Caco-2 (cell line): ENCODE measurements around the gene GMEB1. TPM values are rescaled to one million over a fixed set of nuclear protein-coding genes. Genes with fewer than 3 reads are reported as not detected.

ENCODE experiments used
- BruUV-seq: library from RNA; stranded (reverse); fragments of 400-500 nt; replicated peaks from 2 replicates; lab custom pipeline; 2021; lab: Mats Ljungman, UMichigan
- CTCF ChIA-PET: fragments of 300-600 bp; sonication (Branson Sonifier 250); formaldehyde crosslinking; loops from one replicate; lab custom pipeline; 2022; ENCODE audit warnings: antibody characterized with exemption; lab: Charles Lee
- POLR2A ChIA-PET: fragments of 300-600 bp; sonication (Branson Sonifier 250); formaldehyde crosslinking; loops from one replicate; lab custom pipeline; 2022; ENCODE audit warnings: antibody characterized with exemption; lab: Charles Lee
- DNase-seq, 2 experiments: peaks; one replicate each; pipeline versions ENCODE4 v3.0.0 to v3.0.0-alpha.2; 2020 to 2022
- H3K27me3 ChIP-seq: replicated peaks from 2 replicates; pipeline ENCODE4 v1.6.0; 2011; ENCODE audit warnings: low read length; ENCODE audit not compliant: control insufficient read depth, insufficient read depth
- H3K36me3 ChIP-seq: 2 replicates; pipeline ENCODE4 v1.5.1; 2011; ENCODE audit warnings: low read length; ENCODE audit not compliant: control insufficient read depth, insufficient read depth
- H3K4me1 ChIP-seq: fragments of 250-450 bp; sonication (Bioruptor Pico); 2 replicates; pipeline ENCODE4 v1.5.1; 2020; ENCODE audit warnings: mild to moderate bottlenecking
- H3K4me3 ChIP-seq: 2 replicates; pipeline ENCODE4 v1.5.1; 2011; ENCODE audit warnings: low read depth, mild to moderate bottlenecking, control low read depth, low read length
- H3K9me3 ChIP-seq: fragments of 250-450 bp; sonication (Bioruptor Pico); 2 replicates; pipeline ENCODE4 v1.5.1; 2020; ENCODE audit warnings: mild to moderate bottlenecking, moderate library complexity
- H3K27ac Mint-ChIP-seq: one replicate; pipeline ENCODE4 v1.8.0; 2022; ENCODE audit warnings: mixed read lengths; ENCODE audit not compliant: unreplicated experiment
- H3K27me3 Mint-ChIP-seq: one replicate; pipeline ENCODE4 v1.8.0; 2022; ENCODE audit warnings: mixed read lengths; ENCODE audit not compliant: insufficient read depth, unreplicated experiment
- H3K36me3 Mint-ChIP-seq: one replicate; pipeline ENCODE4 v1.8.0; 2022; ENCODE audit warnings: mild to moderate bottlenecking, mixed read lengths; ENCODE audit not compliant: insufficient read depth, unreplicated experiment
- H3K4me1 Mint-ChIP-seq: one replicate; pipeline ENCODE4 v1.8.0; 2022; ENCODE audit warnings: low read depth, mixed read lengths; ENCODE audit not compliant: unreplicated experiment
- H3K4me3 Mint-ChIP-seq: one replicate; pipeline ENCODE4 v1.8.0; 2022; ENCODE audit warnings: mild to moderate bottlenecking, moderate library complexity, mixed read lengths; ENCODE audit not compliant: unreplicated experiment
- H3K9me3 Mint-ChIP-seq: one replicate; pipeline ENCODE4 v1.8.0; 2022; ENCODE audit warnings: mixed read lengths; ENCODE audit not compliant: unreplicated experiment
- CTCF ChIP-seq, 2 experiments: fragments of 200-600 bp in 1 of 2; IDR thresholded peaks; 1 replicate in 1 of 2; 2 replicates in 1 of 2; pipeline versions ENCODE4 v1.5.1 to v1.8.0; 2011 to 2022; ENCODE audit warnings: antibody characterized with exemption in 1 of 2, control low read depth in 1 of 2, inconsistent platforms in 1 of 2, low read depth in 1 of 2, low read length in 1 of 2, mild to moderate bottlenecking in 1 of 2, moderate library complexity in 1 of 2; ENCODE audit not compliant: insufficient read depth in 1 of 2, severe bottlenecking in 1 of 2, unreplicated experiment in 1 of 2
- intact Hi-C: fragments of 100-400 bp; cut with micrococcal nuclease; formaldehyde crosslinking; loops from one replicate; pipeline ENCODE4 v1.10.0; 2022; ENCODE audit not compliant: unreplicated experiment
- total RNA-seq: library from RNA; stranded (reverse); gene quantifications from 2 replicates; pipeline ENCODE4 v1.2.3, GENCODE V29; 2022

Gene GMEB1
- total RNA-seq, 1 experiment from 2014 or later: 5.2 TPM

GRCh38 chr1:28751315-28752060 lies 82.9 kb downstream of the GMEB1 start:
- intact Hi-C loops: no loop called here
- no peaks in the 10 kb centered on the region for H3K9me3 ChIP-seq
- DNase-seq: no peak
- no peak overlapping the region for H3K4me3 ChIP-seq
- H3K9me3 Mint-ChIP-seq: no peaks in the 10 kb centered on the region
- 0 out of 2 replicates have a peak, but pooled peaks cover 2% of the 10 kb centered on the region for H3K36me3 ChIP-seq
- ChIA-PET POLR2A (interaction anchor here (0.5 to 0.6 kb wide), 2 partner anchors 108 to 373 kb away, joined by 3 to 8 read pairs; no protein-coding TSS in a partner anchor), CTCF (interaction anchor here (1.0 to 1.1 kb wide), 2 partner anchors 15 to 108 kb away, joined by 3 to 6 read pairs; partner anchors contain the start of genes TAF12 and YTHDF2)
- no peak for TF ChIP-seq CTCF (IDR thresholded peaks at IDR 0.05; ENCODE audit: insufficient read depth in 1 of 2, low read depth in 1 of 2, low read length in 1 of 2, severe bottlenecking in 1 of 2, unreplicated experiment in 1 of 2)
- no peak overlapping the region for H3K27ac Mint-ChIP-seq
- no TSS peak for BruUV-seq
- H3K27me3 Mint-ChIP-seq: no peaks in the 10 kb centered on the region
- H3K36me3 Mint-ChIP-seq: peaks cover 62% of the 10 kb centered on the region
- H3K27me3 ChIP-seq: no peaks in the 10 kb centered on the region
- no peak overlapping the region for H3K4me3 Mint-ChIP-seq
- H3K4me1 Mint-ChIP-seq: peaks cover 28% of the 10 kb centered on the region
- peaks cover 28% of the 10 kb centered on the region for H3K4me1 ChIP-seq

- H3K27ac Mint-ChIP-seq: no peak overlapping the region
- no peaks in the 10 kb centered on the region for H3K9me3 Mint-ChIP-seq
- H3K27me3 Mint-ChIP-seq: no peaks in the 10 kb centered on the region
- no peak overlapping the region for H3K4me3 ChIP-seq
- H3K4me1 ChIP-seq: peaks cover 22% of the 10 kb centered on the region
- intact Hi-C loops: loop anchor here (5.0 kb wide), 1 partner anchor 113 kb away; the partner anchor contains the start of gene TAF12
- H3K36me3 ChIP-seq: 0 out of 2 replicates have a peak, but pooled peaks cover 2% of the 10 kb centered on the region
- no TSS peak for BruUV-seq
- peaks cover 54% of the 10 kb centered on the region for H3K36me3 Mint-ChIP-seq
- H3K27me3 ChIP-seq: no peaks in the 10 kb centered on the region
- ChIA-PET CTCF (interaction anchor here (0.6 to 1.8 kb wide), 3 partner anchors 19 to 113 kb away, joined by 4 to 18 read pairs (median 4); partner anchors contain the start of genes TAF12 and YTHDF2), POLR2A (interaction anchor here (0.6 to 1.3 kb wide), 2 partner anchors 10 to 113 kb away, joined by 3 to 4 read pairs; partner anchors contain the start of gene TAF12)
- no peak overlapping the region for H3K4me3 Mint-ChIP-seq
- H3K4me1 Mint-ChIP-seq: peaks cover 14% of the 10 kb centered on the region
- H3K9me3 ChIP-seq: no peaks in the 10 kb centered on the region
- TF ChIP-seq CTCF (IDR thresholded peaks at IDR 0.05; ENCODE audit: insufficient read depth in 1 of 2, low read depth in 1 of 2, low read length in 1 of 2, severe bottlenecking in 1 of 2, unreplicated experiment in 1 of 2): no peak
- no peak for DNase-seq
Measured at GRCh38 chr1:28755701-28756100, 87.1 kb downstream of the GMEB1 start.

GRCh38 chr1:28756846-28757245 lies 88.3 kb downstream of the GMEB1 start:
- ChIA-PET POLR2A (no interaction called here), CTCF (interaction anchor here (1.8 kb wide), 1 partner anchor 114 kb away, joined by 4 read pairs; the partner anchor contains the start of gene TAF12)
- no TSS peak for BruUV-seq
- 0 out of 2 replicates have a peak, but pooled peaks cover 2% of the 10 kb centered on the region for H3K36me3 ChIP-seq
- no peak overlapping the region for H3K4me3 ChIP-seq
- H3K9me3 ChIP-seq: no peaks in the 10 kb centered on the region
- TF ChIP-seq CTCF (IDR thresholded peaks at IDR 0.05; ENCODE audit: insufficient read depth in 1 of 2, low read depth in 1 of 2, low read length in 1 of 2, severe bottlenecking in 1 of 2, unreplicated experiment in 1 of 2): no peak
- H3K27ac Mint-ChIP-seq: no peak overlapping the region
- peaks cover 13% of the 10 kb centered on the region for H3K4me1 ChIP-seq
- DNase-seq: peak in 1 of 2 experiments; percentile 10
- H3K27me3 ChIP-seq: no peaks in the 10 kb centered on the region
- intact Hi-C loops: loop anchor here (5.0 kb wide), 1 partner anchor 115 kb away; the partner anchor contains the start of gene TAF12
- H3K36me3 Mint-ChIP-seq: peaks cover 54% of the 10 kb centered on the region
- H3K4me1 Mint-ChIP-seq: peaks cover 7% of the 10 kb centered on the region
- no peaks in the 10 kb centered on the region for H3K27me3 Mint-ChIP-seq
- no peak overlapping the region for H3K4me3 Mint-ChIP-seq
- no peaks in the 10 kb centered on the region for H3K9me3 Mint-ChIP-seq
